ENCODE measurements around the gene TEF.

- TF ChIP-seq GATA2 (IDR thresholded peaks at IDR 0.05; ENCODE audit: low read depth, low read length) (no peak), GATA3 (IDR thresholded peaks at IDR 0.05; ENCODE audit: low read depth, low read length) (no peak)
These were observed 40.7 kb upstream of the TEF start for GRCh38 chr22:41341012-41341411.

Measured in SH-SY5Y (cell line).